Measurements from ENCODE around the gene LMX1B.

The LMX1B gene

GRCh38 chr9:126617003-126617822 lies 3.5 kb downstream of the LMX1B start:
- TF ChIP-seq TAF1 (IDR thresholded peaks at IDR 0.05; ENCODE audit: borderline replicate concordance, insufficient read depth, low read length) (no peak), REST (IDR thresholded peaks at IDR 0.05; ENCODE audit: insufficient read depth in 1 of 2, low read depth in 2 of 2, low read length in 2 of 2) (no peak), FOXP2 (optimal IDR thresholded peaks at IDR 0.05; ENCODE audit: borderline replicate concordance, extremely low read depth, extremely low read length, insufficient read depth) (no peak), POLR2AphosphoS5 (IDR thresholded peaks at IDR 0.05; ENCODE audit: low read depth, low read length) (no peak), SIN3A (IDR thresholded peaks at IDR 0.05; ENCODE audit: borderline replicate concordance, insufficient read depth, low read length) (no peak)

GRCh38 chr9:126617823-126618165 lies 4.1 kb downstream of the LMX1B start:
- no peak for TF ChIP-seq FOXP2 (optimal IDR thresholded peaks at IDR 0.05; ENCODE audit: borderline replicate concordance, extremely low read depth, extremely low read length, insufficient read depth)
- no peak for TF ChIP-seq POLR2AphosphoS5 (IDR thresholded peaks at IDR 0.05; ENCODE audit: low read depth, low read length)
- no peak for TF ChIP-seq REST (IDR thresholded peaks at IDR 0.05; ENCODE audit: insufficient read depth in 1 of 2, low read depth in 2 of 2, low read length in 2 of 2)
- no peak for TF ChIP-seq TAF1 (IDR thresholded peaks at IDR 0.05; ENCODE audit: borderline replicate concordance, insufficient read depth, low read length)
- no peak for TF ChIP-seq SIN3A (IDR thresholded peaks at IDR 0.05; ENCODE audit: borderline replicate concordance, insufficient read depth, low read length)

- no peak for TF ChIP-seq POLR2AphosphoS5 (IDR thresholded peaks at IDR 0.05; ENCODE audit: low read depth, low read length)
- TF ChIP-seq TAF1 (IDR thresholded peaks at IDR 0.05; ENCODE audit: borderline replicate concordance, insufficient read depth, low read length), result no peak
- TF ChIP-seq REST (IDR thresholded peaks at IDR 0.05; ENCODE audit: insufficient read depth in 1 of 2, low read depth in 2 of 2, low read length in 2 of 2), result no peak
- no peak for TF ChIP-seq FOXP2 (optimal IDR thresholded peaks at IDR 0.05; ENCODE audit: borderline replicate concordance, extremely low read depth, extremely low read length, insufficient read depth)
- TF ChIP-seq SIN3A (IDR thresholded peaks at IDR 0.05; ENCODE audit: borderline replicate concordance, insufficient read depth, low read length), result no peak
These were observed 4.5 kb downstream of the LMX1B start for GRCh38 chr9:126618190-126618584.

GRCh38 chr9:126618585-126619360 lies 5.0 kb downstream of the LMX1B start:
- TF ChIP-seq FOXP2 (optimal IDR thresholded peaks at IDR 0.05; ENCODE audit: borderline replicate concordance, extremely low read depth, extremely low read length, insufficient read depth), result no peak
- TF ChIP-seq REST (IDR thresholded peaks at IDR 0.05; ENCODE audit: insufficient read depth in 1 of 2, low read depth in 2 of 2, low read length in 2 of 2), result no peak
- no peak for TF ChIP-seq POLR2AphosphoS5 (IDR thresholded peaks at IDR 0.05; ENCODE audit: low read depth, low read length)
- no peak for TF ChIP-seq SIN3A (IDR thresholded peaks at IDR 0.05; ENCODE audit: borderline replicate concordance, insufficient read depth, low read length)
- TF ChIP-seq TAF1 (IDR thresholded peaks at IDR 0.05; ENCODE audit: borderline replicate concordance, insufficient read depth, low read length), result no peak

All from PFSK-1 (cell line).